GM12872 (cell line): ENCODE results near the gene TTC31.

Experiments
- CTCF ChIP-seq: IDR thresholded peaks from 3 replicates; pipeline ENCODE4 v1.5.1; 2011; ENCODE audit warnings: low read depth, mild to moderate bottlenecking, low read length, moderate library complexity; ENCODE audit not compliant: insufficient read depth

TTC31 gene

GRCh38 chr2:74450570-74451190 lies 32.2 kb upstream of the TTC31 start:
- TF ChIP-seq CTCF = no peak

GRCh38 chr2:74454654-74455511 lies 28.0 kb upstream of the TTC31 start, which contains the start of gene INO80B:
INO80B (plus strand) TSS chr2:74455087; CDS start chr2:74455117, 30 bp downstream.
- TF ChIP-seq CTCF = no peak

DNA sequence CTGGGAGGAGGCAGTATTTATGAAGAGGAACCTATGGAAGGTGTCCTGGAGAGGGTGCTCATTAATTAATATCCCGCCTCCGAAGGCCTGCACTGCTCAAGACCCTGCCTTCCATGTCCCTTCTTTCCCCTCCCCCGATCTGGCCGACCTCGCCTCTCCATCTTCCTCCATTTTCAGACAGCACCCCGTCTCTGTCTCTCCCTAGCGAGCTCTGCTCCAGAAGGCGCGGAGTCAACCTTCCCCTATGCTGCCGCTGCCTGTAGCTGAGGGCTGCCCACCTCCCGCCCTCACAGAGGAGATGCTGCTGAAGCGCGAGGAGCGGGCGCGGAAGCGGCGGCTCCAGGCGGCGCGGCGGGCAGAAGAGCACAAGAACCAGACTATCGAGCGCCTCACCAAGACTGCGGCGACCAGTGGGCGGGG lies 25.7 kb upstream of the TTC31 start:
- TF ChIP-seq CTCF = no peak

DNA sequence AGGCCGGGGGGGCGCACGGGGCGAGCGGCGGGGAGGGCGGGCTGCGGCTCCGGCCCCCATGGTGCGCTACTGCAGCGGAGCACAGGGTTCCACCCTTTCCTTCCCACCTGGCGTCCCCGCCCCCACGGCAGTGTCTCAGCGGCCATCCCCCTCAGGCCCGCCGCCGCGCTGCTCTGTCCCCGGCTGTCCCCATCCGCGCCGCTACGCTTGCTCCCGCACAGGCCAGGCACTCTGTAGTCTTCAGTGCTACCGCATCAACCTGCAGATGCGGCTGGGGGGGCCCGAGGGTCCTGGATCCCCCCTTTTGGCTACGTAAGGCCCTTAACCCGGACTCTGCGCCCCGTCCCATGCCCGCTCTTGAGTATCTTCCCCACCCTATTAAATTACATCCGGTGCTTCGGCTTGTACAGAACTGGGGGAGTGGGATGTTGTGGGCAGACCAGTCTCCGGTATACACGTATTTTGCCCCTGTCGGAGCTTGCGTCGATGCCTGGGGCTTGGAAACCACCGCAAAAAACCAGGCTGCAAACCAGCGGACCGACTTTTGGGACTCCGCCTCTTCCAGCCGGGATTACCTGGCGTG lies 25.2 kb upstream of the TTC31 start:
- no peak for TF ChIP-seq CTCF

GRCh38 chr2:74458132-74458937 lies 24.5 kb upstream of the TTC31 start, which contains the start of gene WBP1:
WBP1 (plus strand) TSS chr2:74458438; CDS start chr2:74458603, 165 bp downstream.
- no peak for TF ChIP-seq CTCF

GRCh38 chr2:74458938-74459363 lies 23.9 kb upstream of the TTC31 start:
- TF ChIP-seq CTCF = no peak
